ENCODE measurements around the gene ELAVL3.
"Not testable (repeated sequence)": the region's sequence is repeated elsewhere in the genome, so short reads cannot be mapped to it uniquely, and the experiment has no call there.

Gene ELAVL3

GRCh38 chr19:11444059-11444458 is 36.8 kb downstream of the ELAVL3 start:
- no peak for DNase-seq

GRCh38 chr19:11437955-11438354 is 42.9 kb downstream of the ELAVL3 start:
- DNase-seq = no peak

GRCh38 chr19:11435833-11436313 is 45.0 kb downstream of the ELAVL3 start:
- DNase-seq = no peak

- peak; percentile 89 to 100 (median 100) for DNase-seq
Measured at GRCh38 chr19:11435057-11435832, 45.6 kb downstream of the ELAVL3 start, which contains the start of the genes ODAD3 and PRKCSH. ODAD3 (minus strand) TSS chr19:11435121; CDS start chr19:11435016, 105 bp downstream. PRKCSH (plus strand) TSS chr19:11435635; CDS start chr19:11436118, 483 bp downstream.

- no peak for DNase-seq
Measured at GRCh38 chr19:11434703-11435056, 46.2 kb downstream of the ELAVL3 start.

GRCh38 chr19:11433526-11433925 is 47.3 kb downstream of the ELAVL3 start:
- not testable (repeated sequence) for DNase-seq

GRCh38 chr19:11426656-11427055 is 54.2 kb downstream of the ELAVL3 start:
- no peak for DNase-seq

- no peak for DNase-seq
Measured at GRCh38 chr19:11425719-11426457, 55.0 kb downstream of the ELAVL3 start.

GRCh38 chr19:11423791-11424181 is 57.1 kb downstream of the ELAVL3 start:
- DNase-seq = no peak

GRCh38 chr19:11423164-11423790 is 57.6 kb downstream of the ELAVL3 start:
- no peak for DNase-seq

- peak in 22 of 56 donors; percentile 4 to 55 (median 20) for DNase-seq
Measured at GRCh38 chr19:11422163-11423065, 58.4 kb downstream of the ELAVL3 start.

GRCh38 chr19:11421371-11422098 is 59.3 kb downstream of the ELAVL3 start:
- peak in 1 of 56 donors; percentile 30 for DNase-seq

- DNase-seq = peak in 4 of 56 donors; percentile 4 to 43 (median 12)
Measured at GRCh38 chr19:11420429-11421370, 60.1 kb downstream of the ELAVL3 start.

GRCh38 chr19:11418549-11419506 is 62.0 kb downstream of the ELAVL3 start, which contains the start of gene RGL3:
RGL3 (minus strand) TSS chr19:11419314; CDS start chr19:11419278, 36 bp downstream.
- peak in 2 of 56 donors; percentile 30 to 52 for DNase-seq

- DNase-seq = no peak
Measured at GRCh38 chr19:11418094-11418548, 62.7 kb downstream of the ELAVL3 start.

- DNase-seq = no peak
Measured at GRCh38 chr19:11416346-11417052, 64.3 kb downstream of the ELAVL3 start.

GRCh38 chr19:11414544-11414943 is 66.3 kb downstream of the ELAVL3 start:
- DNase-seq = no peak

All from nucleus accumbens (tissue), 56 donors.